Tibial nerve (tissue), 4 donors: ENCODE results near the gene THAP2.

Source experiments
- EP300 ChIP-seq, 2 donors: sonication (generic); formaldehyde crosslinking; IDR thresholded peaks; one replicate each; pipeline ENCODE4 v1.6.1; 2017; ENCODE audit warnings: antibody characterized with exemption in 2 of 2, mild to moderate bottlenecking in 1 of 2
- POLR2A ChIP-seq, 2 donors: fragments of 450-650 bp; IDR thresholded peaks; one replicate each; pipeline ENCODE4 v1.6.1; 2017; ENCODE audit warnings: antibody characterized with exemption in 2 of 2, mild to moderate bottlenecking in 2 of 2, moderate library complexity in 2 of 2
- TF ChIP-seq, protein P1 (sequence below), 5 experiments: fragments of 200-600 bp in 3 of 5; fragments of 450-650 bp in 2 of 5; sonication (generic) in 3 of 5; IDR thresholded peaks; one replicate each; pipeline ENCODE4 v1.5.1; 2016 to 2019; ENCODE audit warnings: antibody characterized with exemption in 5 of 5, mild to moderate bottlenecking in 3 of 5, moderate library complexity in 2 of 5

DNA sequence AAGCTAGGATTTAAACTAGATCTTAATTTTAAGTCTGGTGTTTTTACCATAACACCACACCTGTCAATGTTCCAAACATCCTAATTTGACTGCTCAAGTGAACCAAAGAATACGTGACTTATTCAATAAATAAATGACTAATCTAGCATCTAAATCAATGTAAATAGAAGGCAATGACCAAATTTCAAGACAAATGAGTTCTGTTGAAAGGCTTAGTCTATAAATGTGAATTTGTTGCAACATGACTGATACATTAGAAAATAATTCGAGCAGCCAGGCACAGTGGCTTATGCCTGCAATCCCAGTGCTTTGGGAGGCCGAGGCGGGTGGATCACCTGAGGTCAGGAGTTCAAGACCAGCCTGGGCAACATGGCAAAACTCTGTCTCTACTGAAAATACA is 15.6 kb upstream of the THAP2 start:
- TF ChIP-seq, protein P1, sequence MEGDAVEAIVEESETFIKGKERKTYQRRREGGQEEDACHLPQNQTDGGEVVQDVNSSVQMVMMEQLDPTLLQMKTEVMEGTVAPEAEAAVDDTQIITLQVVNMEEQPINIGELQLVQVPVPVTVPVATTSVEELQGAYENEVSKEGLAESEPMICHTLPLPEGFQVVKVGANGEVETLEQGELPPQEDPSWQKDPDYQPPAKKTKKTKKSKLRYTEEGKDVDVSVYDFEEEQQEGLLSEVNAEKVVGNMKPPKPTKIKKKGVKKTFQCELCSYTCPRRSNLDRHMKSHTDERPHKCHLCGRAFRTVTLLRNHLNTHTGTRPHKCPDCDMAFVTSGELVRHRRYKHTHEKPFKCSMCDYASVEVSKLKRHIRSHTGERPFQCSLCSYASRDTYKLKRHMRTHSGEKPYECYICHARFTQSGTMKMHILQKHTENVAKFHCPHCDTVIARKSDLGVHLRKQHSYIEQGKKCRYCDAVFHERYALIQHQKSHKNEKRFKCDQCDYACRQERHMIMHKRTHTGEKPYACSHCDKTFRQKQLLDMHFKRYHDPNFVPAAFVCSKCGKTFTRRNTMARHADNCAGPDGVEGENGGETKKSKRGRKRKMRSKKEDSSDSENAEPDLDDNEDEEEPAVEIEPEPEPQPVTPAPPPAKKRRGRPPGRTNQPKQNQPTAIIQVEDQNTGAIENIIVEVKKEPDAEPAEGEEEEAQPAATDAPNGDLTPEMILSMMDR (IDR thresholded peaks at IDR 0.05), result no peak
- TF ChIP-seq EP300 (IDR thresholded peaks at IDR 0.05) (no peak), POLR2A (IDR thresholded peaks at IDR 0.05) (no peak)
